HEK293T (cell line): ENCODE results near the gene KLRK1.

ENCODE experiments used
- CTBP1 ChIP-seq: fragments of 450-650 bp; IDR thresholded peaks from 2 replicates; pipeline ENCODE4 v1.6.1; 2016; ENCODE audit warnings: borderline replicate concordance
- ELF4 ChIP-seq: fragments of 450-650 bp; IDR thresholded peaks from 2 replicates; pipeline ENCODE4 v1.6.1; 2017; ENCODE audit warnings: antibody characterized with exemption
- FOXM1 ChIP-seq: fragments of 450-650 bp; IDR thresholded peaks from 2 replicates; pipeline ENCODE4 v1.6.1; 2017; ENCODE audit warnings: mild to moderate bottlenecking, borderline replicate concordance
- L3MBTL2 ChIP-seq: fragments of 450-650 bp; conservative IDR thresholded peaks from 2 replicates; pipeline ENCODE4 v1.6.1; 2016; ENCODE audit warnings: mild to moderate bottlenecking
- SP1 ChIP-seq: fragments of 450-650 bp; IDR thresholded peaks from 2 replicates; pipeline ENCODE4 v1.6.1; 2017
- SUZ12 ChIP-seq: fragments of 450-650 bp; IDR thresholded peaks from 2 replicates; pipeline ENCODE4 v1.6.1; 2016; ENCODE audit warnings: mild to moderate bottlenecking
- ZNF384 ChIP-seq: fragments of 450-650 bp; IDR thresholded peaks from 2 replicates; pipeline ENCODE4 v1.6.1; 2016

- no peak for TF ChIP-seq FOXM1
- no peak for TF ChIP-seq CTBP1
- TF ChIP-seq ELF4, result no peak
- no peak for TF ChIP-seq SP1
- no peak for TF ChIP-seq SUZ12
- TF ChIP-seq ZNF384, result no peak
- no peak for TF ChIP-seq L3MBTL2
Observed at GRCh38 chr12:10358969-10359368, 30.9 kb downstream of the KLRK1 start.
